IMR-90 (cell line): ENCODE data around the gene CPO.

Experiments
- CEBPB ChIP-seq: IDR thresholded peaks from 2 replicates; pipeline ENCODE4 v1.6.1; 2012; ENCODE audit warnings: low read depth, low read length, improper control_type of control experiment
- CHD1 ChIP-seq: IDR thresholded peaks from 2 replicates; pipeline ENCODE4 v1.6.1; 2012; ENCODE audit warnings: low read depth, low read length, improper control_type of control experiment
- CTCF ChIP-seq: conservative IDR thresholded peaks from 2 replicates; pipeline ENCODE4 v1.5.1; 2012; ENCODE audit warnings: mild to moderate bottlenecking, low read depth, low read length, improper control_type of control experiment
- FOS ChIP-seq: fragments of 150-350 bp; IDR thresholded peaks from 2 replicates; pipeline ENCODE4 v1.6.1; 2016; ENCODE audit warnings: low read depth, low read length
- MAFK ChIP-seq: IDR thresholded peaks from 2 replicates; pipeline ENCODE4 v1.6.1; 2012; ENCODE audit warnings: low read depth, low read length, improper control_type of control experiment
- MAZ ChIP-seq: IDR thresholded peaks from 2 replicates; pipeline ENCODE4 v1.6.1; 2012; ENCODE audit warnings: low read depth, mild to moderate bottlenecking, low read length, improper control_type of control experiment, moderate library complexity, borderline replicate concordance
- MXI1 ChIP-seq: IDR thresholded peaks from 2 replicates; pipeline ENCODE4 v1.6.1; 2012; ENCODE audit warnings: low read depth, mild to moderate bottlenecking, low read length, moderate library complexity, borderline replicate concordance
- POLR2A ChIP-seq: IDR thresholded peaks from 2 replicates; pipeline ENCODE4 v1.6.1; 2012; ENCODE audit warnings: mild to moderate bottlenecking, low read depth, low read length
- RAD21 ChIP-seq: IDR thresholded peaks from 2 replicates; pipeline ENCODE4 v1.6.1; 2012; ENCODE audit warnings: low read length, improper control_type of control experiment
- RCOR1 ChIP-seq: IDR thresholded peaks from 2 replicates; pipeline ENCODE4 v1.6.1; 2012; ENCODE audit warnings: mild to moderate bottlenecking, low read length, improper control_type of control experiment; ENCODE audit not compliant: insufficient replicate concordance
- RFX5 ChIP-seq: IDR thresholded peaks from 2 replicates; pipeline ENCODE4 v1.8.0; 2012; ENCODE audit warnings: low read depth, mild to moderate bottlenecking, low read length, moderate library complexity
- SMC3 ChIP-seq: fragments of 150-350 bp; IDR thresholded peaks from 2 replicates; pipeline ENCODE4 v1.6.1; 2016; ENCODE audit warnings: low read depth, mild to moderate bottlenecking, antibody characterized with exemption, low read length, moderate library complexity
- USF2 ChIP-seq: fragments of 150-350 bp; IDR thresholded peaks from 2 replicates; pipeline ENCODE4 v1.6.1; 2017; ENCODE audit warnings: mild to moderate bottlenecking, antibody characterized with exemption, low read length, low read depth

DNA sequence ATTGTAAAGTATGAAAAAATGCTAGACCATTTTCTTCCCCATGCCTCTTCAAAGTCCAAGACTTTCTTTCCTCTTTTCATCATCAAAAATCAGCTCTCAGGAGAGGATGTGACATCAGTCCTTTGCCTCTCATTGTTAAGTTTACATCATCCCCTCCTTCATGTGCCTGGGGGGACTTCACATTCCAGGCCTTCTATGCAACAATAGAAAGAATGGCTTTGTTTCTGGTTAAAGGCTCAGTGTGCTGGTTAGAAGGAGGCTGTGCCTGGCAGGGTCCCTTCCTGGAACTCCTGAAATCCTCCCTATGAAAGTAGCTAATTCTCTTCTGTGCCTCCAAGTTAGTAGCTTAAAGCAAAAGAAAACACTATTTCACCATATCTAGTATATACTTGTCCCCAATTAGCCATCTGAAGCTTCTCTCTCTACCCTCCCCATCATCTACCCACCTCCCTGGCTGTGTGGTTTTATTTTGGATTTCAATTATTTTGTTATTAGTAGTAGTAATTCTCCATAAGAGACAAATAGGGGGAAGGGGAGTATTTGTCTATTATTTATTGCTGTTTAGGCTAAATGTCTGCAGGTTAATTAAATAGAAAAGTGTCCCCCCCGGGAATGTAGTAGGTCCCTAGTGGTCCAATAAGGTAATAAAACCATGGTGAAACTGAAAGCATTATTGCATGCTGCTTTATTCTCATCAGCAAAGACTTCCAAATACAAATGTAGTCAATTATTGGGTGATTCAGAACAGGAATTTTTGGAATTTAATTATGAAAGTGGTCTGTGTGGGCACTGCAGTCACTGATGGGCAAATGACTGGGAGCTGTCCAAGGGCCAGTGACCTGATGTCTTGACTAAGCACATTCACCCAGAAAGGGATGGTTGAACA, 69.0 kb downstream of the CPO start:
- TF ChIP-seq CTCF (no peak), MAFK (no peak), SMC3 (no peak), MXI1 (no peak), POLR2A (no peak), RCOR1 (no peak), RFX5 (no peak), FOS (no peak), RAD21 (no peak), CEBPB (no peak), CHD1 (no peak), USF2 (no peak), MAZ (no peak)
